AG10803 (cell line): ENCODE measurements around the gene SAMD14.

ENCODE experiments used
- DNase-seq: peaks from one replicate; pipeline ENCODE4 v3.0.0; 2010; ENCODE audit warnings: low read depth
- H3K4me3 ChIP-seq: 2 replicates; pipeline ENCODE4 v1.5.1; 2011; ENCODE audit warnings: mild to moderate bottlenecking, low read length, control low read depth
- TF ChIP-seq, protein P1 (sequence below): conservative IDR thresholded peaks from 2 replicates; pipeline ENCODE4 v1.5.1; 2011; ENCODE audit warnings: mild to moderate bottlenecking, low read length, control low read depth, inconsistent platforms

SAMD14 gene

GRCh38 chr17:50076591-50077235 lies 53.2 kb downstream of the SAMD14 start:
- H3K4me3 ChIP-seq = no peak overlapping the region
- DNase-seq = no peak
- TF ChIP-seq, protein P1, sequence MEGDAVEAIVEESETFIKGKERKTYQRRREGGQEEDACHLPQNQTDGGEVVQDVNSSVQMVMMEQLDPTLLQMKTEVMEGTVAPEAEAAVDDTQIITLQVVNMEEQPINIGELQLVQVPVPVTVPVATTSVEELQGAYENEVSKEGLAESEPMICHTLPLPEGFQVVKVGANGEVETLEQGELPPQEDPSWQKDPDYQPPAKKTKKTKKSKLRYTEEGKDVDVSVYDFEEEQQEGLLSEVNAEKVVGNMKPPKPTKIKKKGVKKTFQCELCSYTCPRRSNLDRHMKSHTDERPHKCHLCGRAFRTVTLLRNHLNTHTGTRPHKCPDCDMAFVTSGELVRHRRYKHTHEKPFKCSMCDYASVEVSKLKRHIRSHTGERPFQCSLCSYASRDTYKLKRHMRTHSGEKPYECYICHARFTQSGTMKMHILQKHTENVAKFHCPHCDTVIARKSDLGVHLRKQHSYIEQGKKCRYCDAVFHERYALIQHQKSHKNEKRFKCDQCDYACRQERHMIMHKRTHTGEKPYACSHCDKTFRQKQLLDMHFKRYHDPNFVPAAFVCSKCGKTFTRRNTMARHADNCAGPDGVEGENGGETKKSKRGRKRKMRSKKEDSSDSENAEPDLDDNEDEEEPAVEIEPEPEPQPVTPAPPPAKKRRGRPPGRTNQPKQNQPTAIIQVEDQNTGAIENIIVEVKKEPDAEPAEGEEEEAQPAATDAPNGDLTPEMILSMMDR = no peak

GRCh38 chr17:50076221-50076590 lies 53.8 kb downstream of the SAMD14 start:
- DNase-seq = no peak
- TF ChIP-seq, protein P1 = no peak
- no peak overlapping the region for H3K4me3 ChIP-seq

DNA sequence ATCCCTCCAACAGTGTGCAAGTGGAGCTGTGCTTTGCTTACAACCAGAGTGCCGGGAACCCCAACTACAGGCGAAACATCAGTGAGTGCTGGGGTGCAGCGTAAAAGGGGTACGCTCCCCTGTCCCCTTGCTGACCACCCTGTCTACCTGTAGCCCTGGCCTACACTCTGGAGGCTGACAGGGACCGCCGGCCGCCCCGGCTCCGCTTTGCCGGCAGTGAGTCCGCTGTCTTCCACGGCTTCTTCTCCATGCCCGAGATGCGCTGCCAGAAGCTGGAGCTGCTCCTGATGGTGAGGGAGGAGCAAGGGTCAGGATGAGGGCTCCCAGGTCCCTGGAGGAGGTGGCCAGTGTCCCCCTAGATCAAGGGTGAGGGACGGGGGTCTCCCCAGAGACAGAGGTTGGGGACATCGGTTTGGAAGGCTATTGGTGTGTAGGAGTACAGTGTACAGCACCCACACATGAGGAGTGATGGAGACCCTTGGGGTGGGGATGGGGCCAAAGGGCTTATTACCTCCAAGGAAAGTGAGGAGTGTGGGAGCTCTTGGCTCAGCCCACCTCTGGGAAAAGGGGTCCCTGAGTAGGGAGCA lies 54.4 kb downstream of the SAMD14 start:
- TF ChIP-seq, protein P1 = no peak
- H3K4me3 ChIP-seq = no peak overlapping the region

GRCh38 chr17:50074227-50074626 lies 55.7 kb downstream of the SAMD14 start:
- H3K4me3 ChIP-seq = no peak overlapping the region
- no peak for DNase-seq
- TF ChIP-seq, protein P1 = no peak

More for the DNA sequence above, 54.4 kb downstream of the SAMD14 start:
- no peak for DNase-seq

GRCh38 chr17:50072925-50073324 lies 57.0 kb downstream of the SAMD14 start:
- TF ChIP-seq, protein P1 = no peak
- DNase-seq = no peak
- H3K4me3 ChIP-seq = no peak overlapping the region

- DNase-seq = no peak
- no peak overlapping the region for H3K4me3 ChIP-seq
- TF ChIP-seq, protein P1 = no peak
These were observed 57.8 kb downstream of the SAMD14 start for GRCh38 chr17:50072130-50072529.

- TF ChIP-seq, protein P1 = no peak
- no peak overlapping the region for H3K4me3 ChIP-seq
- DNase-seq = no peak
These were observed 58.3 kb downstream of the SAMD14 start for GRCh38 chr17:50071692-50072091.
